Stimulated activated CD8-positive, alpha-beta memory T cell treated with anti-CD3 and anti-CD28 coated beads, Interleukin-7, amount 100 ng/mL, for 48 hours (primary cell): ENCODE data around the gene GSTK1.
A peak's percentile ranks its signal among the peaks of the same experiment; 100 is the strongest.
"Not testable (repeated sequence)": the region's sequence is repeated elsewhere in the genome, so short reads cannot be mapped to it uniquely, and the experiment has no call there.

Experiments used
- DNase-seq, 2 donors: peaks; one replicate each; pipeline ENCODE4 v3.0.0-alpha.2; 2020; ENCODE audit warnings: low read depth in 1 of 2; ENCODE audit errors: extremely low read depth in 1 of 2

The GSTK1 gene

DNA sequence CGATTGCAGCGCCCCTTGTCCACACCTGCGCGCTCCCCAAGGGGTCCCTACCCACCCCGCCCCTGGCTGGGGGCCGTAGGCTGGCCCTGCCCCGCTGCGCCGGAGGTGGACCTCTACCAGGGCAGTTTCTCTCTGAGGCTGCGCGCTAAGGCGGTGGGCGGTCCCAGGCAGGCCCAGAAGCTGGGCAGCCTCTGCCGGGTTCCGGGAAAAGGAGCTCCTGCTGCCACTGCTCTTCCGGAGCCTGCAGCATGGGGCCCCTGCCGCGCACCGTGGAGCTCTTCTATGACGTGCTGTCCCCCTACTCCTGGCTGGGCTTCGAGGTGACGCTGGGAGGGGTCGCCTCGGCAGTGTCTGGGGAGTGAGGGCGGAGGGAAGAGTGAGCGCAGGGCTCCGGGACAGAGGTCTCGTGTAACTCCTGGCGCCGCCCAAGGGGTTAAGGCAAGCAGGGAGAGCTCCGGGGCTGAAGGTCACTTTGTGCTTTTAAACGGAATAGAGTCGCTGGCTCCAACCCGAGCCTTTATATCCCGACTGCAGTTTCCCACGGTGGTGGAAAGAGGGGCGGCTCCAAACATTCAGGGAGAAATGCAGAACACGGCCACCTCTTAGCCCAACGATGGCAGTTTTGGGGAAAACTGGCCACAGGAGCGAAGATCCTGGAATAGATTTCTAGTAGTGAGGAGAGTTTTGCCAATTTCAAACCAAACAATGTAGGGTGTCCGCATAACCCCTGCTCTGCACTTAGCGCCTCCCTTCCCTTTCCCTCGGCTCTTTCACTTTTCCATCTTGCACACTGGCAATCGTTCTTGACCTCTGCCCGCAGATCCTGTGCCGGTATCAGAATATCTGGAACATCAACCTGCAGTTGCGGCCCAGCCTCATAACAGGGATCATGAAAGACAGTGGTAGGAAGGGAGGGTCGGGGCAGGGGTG is at the start of gene GSTK1:
GSTK1 (plus strand) TSS at position 176 of the 930 bp plus-strand sequence; CDS start at position 249, 73 bp downstream.
- peak; percentile 65 to 79 for DNase-seq

GRCh38 chr7:143213478-143213877 is 49.8 kb upstream of the GSTK1 start:
- not testable (repeated sequence) for DNase-seq

DNA sequence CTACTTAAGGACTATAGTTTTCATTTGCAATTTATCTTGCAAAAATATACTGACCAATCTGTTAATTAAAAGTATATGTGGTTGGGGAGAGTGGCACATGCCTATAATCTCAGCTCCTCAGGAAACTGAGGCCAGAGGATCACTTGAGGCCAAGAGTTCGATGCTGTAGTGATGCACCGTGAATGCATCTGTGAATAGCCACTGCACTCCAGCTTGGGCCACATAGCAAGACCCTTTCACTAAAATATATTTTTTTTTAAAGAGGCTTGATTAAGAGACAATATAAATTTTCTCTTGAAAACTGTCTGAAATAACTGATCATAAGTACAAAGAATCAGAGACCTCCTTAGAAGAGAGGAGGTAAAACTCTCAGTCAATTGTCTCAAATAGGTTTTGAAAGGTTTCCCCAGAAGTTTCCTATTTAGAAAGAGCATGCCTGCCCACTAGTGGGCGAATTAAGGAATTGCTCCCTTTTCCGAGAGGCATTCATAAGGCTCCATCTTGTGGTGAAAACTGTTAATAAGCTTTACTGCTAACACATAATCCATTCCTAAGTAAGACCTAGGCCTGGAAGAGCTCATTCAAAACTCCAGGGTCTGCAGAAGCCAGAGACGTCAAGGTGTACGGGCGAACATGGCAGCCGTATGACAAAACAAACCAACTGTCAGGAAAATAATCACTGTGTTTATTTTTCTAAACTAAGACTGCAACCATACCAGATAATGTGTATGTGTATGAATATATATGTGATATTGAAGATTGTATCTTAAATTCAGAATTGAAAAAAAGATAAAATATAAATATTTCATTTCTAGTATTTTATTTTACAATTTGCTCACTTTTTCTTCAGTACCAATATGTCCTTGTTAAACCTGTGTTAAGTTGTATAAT is 48.2 kb upstream of the GSTK1 start:
- DNase-seq, result peak in 1 of 2 donors; percentile 14

DNA sequence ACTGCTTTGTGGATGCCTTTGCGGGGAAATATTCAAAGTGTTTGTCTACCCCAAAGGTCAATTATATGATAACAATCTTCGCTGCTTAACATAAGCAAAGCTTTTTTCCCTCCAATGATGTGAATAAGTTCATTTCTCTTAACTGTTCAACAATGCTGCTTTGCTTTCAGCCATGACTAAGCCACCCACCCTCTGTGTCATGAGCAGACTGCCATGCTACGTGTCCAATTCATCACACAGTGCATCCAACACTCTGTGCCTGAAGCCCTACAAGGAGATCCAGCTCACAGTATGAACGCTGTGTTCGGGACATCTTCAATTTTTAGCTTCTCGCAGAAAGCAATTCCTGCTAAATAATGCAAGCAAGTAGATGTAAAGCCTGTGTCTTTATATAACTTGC is 47.1 kb upstream of the GSTK1 start:
- DNase-seq, result no peak

DNA sequence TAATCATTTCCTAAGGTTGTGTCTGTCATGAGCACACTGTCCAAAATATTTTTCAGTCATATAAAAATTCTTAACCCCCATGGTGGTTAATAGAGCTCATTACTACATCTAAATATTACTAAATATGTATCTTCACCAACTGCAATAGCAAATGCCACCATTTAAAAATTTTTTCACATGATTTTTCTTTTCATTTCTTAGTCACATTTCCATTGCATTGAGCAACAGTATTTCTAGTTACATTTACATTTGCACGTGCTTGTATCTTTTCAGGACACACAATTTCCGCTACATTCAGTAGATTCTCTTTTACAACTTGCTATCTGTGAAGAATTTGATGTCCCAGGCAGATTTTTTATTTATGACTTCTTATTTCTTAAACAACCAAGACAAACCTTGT is 46.6 kb upstream of the GSTK1 start:
- DNase-seq, result no peak

- no peak for DNase-seq
Measured at GRCh38 chr7:143217806-143218205, 45.4 kb upstream of the GSTK1 start.

- DNase-seq, result no peak
Measured at GRCh38 chr7:143221286-143221685, 42.0 kb upstream of the GSTK1 start.

DNA sequence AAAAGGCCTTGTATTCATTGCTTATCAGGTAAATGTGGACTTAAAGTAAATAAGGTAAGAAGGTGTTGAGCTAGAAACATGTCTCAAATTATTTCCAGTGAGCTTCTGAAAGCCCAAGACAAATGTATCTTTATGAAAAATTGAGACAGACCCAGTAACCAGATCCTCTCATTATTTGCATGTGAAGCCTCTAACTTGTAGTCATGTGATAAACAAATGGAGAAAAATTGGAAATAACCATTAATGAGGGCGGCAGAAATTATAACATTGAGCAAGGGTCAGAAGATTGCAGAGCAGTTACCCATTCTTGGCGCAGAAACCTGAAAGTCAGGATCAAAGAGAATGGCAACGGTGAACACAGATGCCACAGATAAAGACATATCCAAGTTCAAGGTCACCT is 41.5 kb upstream of the GSTK1 start, which contains the start of gene TAS2R40:
TAS2R40 (plus strand) TSS at position 301 of the 400 bp plus-strand sequence; CDS start at position 343, 42 bp downstream.
- no peak for DNase-seq

DNA sequence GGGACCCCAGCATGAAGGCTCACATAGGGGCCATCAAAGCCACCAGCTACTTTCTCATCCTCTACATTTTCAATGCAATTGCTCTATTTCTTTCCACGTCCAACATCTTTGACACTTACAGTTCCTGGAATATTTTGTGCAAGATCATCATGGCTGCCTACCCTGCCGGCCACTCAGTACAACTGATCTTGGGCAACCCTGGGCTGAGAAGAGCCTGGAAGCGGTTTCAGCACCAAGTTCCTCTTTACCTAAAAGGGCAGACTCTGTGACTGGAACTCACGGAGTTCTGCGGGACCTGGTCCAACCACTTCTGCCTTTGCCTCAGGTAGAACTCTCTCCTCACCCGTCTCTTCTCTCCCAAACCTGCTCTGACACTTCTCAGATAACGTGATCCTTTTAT is 40.5 kb upstream of the GSTK1 start:
- DNase-seq, result no peak

GRCh38 chr7:143223784-143224183 is 39.5 kb upstream of the GSTK1 start:
- no peak for DNase-seq

GRCh38 chr7:143225047-143225446 is 38.2 kb upstream of the GSTK1 start:
- DNase-seq, result no peak

DNA sequence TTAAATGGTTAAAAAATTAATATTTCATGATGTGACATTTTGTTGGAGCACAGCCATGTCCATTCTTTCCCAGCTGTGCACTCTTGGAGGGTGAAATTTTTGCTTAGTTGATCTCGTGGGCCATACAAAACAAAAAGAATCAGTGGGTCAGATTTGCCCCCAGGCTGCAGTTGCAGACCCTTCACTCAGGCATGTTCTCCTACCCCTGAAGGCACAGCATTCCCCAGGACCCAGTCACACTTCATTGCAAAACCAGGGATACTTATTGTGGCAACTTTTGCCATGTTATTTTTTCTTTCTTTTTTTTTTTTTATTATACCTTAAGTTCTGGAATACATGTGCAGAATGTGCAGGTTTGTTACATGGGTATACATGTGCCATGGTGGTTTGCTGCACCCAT is 35.4 kb upstream of the GSTK1 start:
- no peak for DNase-seq

DNA sequence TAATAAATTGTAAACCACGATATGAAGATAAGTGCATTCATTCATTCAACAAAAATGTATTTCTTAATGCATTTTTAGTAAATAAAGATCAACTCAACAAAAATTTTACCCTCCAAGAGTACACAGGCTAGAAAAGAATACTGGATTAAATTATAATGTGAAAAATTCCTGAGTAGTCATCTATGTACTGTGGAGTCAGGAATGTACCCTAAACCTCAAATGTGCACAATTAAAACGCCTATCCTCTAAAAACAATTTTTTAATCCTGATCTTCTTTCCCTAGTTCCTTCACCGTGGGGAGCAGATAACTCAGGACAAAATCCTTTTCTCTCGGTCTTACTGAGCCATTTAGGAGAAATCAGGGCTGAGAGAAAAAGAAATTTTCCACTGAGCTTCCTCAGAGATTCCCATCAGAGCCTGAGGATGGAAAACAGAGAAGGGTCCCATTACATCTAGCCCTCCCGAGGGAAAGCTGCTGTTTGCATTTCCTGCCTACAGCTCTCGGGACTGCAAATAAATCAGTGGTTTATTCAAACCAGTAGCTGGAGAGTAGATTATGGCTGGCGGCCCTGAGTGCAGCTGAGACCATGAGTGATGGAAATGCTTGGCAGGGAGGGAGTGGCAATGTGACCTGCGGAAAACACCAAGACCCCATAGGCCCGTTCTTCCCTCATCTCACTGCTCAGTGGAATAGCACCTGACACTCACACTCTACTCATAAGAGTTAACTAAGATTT is 34.0 kb upstream of the GSTK1 start:
- no peak for DNase-seq

DNA sequence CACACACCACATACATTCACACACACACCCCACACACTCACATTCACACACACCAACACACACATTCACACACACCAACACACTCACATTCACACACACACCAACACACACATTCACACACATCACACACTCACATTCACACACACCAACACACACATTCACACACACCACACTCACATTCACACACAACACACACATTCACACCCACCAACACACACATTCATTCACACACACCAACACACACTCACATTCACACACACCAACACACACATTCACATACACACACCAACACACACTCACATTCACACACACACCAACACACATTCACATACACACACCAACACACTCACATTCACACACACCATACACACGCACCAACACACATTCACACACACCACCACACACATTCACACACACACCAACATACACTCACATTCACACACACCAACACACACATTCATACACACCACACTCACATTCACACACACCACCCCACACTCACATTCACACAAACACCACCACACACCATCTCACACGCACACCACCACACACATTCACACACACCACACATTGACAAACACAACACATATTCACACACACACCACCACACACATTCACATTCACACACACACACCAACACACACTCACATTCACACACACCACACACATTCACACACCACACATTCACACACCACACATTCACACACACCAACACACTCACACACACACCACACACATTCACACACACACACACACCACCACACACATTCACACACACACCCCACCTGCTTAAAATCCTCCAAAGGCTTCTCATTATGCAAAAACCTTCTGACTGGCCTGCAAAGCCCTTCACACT is 32.4 kb upstream of the GSTK1 start:
- no peak for DNase-seq

- DNase-seq, result no peak
Measured at GRCh38 chr7:143233816-143234532, 29.3 kb upstream of the GSTK1 start.

- no peak for DNase-seq
Measured at GRCh38 chr7:143234533-143234875, 28.7 kb upstream of the GSTK1 start.

GRCh38 chr7:143235561-143235960 is 27.7 kb upstream of the GSTK1 start:
- DNase-seq, result no peak

DNA sequence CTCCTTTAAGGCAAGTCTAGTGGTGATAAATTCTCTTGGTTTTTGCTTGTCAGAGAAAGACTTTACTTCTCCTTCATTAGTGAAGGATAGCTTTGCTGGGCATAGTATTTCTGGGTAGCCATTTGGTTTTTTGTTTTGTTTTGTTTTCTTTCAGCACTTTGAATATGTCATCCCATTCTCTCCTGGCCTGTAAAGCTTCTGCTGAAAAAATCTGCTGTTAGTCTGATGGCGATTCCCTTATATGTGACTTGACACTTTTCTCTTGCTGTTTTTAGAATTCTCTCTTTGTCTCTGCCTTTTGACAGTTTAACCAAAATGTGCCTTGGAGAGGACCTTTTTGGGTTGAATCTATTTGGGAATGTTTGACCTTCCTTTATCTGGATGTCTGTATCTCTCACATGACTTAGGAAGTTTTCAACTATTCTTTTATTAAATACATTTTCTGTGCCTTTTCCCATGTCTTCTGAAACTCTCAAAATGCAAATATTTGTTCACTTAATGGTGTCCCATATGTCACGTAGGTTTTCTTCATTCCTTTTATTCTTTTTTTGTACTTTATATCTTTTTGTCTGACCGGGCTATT is 26.7 kb upstream of the GSTK1 start:
- DNase-seq, result no peak

DNA sequence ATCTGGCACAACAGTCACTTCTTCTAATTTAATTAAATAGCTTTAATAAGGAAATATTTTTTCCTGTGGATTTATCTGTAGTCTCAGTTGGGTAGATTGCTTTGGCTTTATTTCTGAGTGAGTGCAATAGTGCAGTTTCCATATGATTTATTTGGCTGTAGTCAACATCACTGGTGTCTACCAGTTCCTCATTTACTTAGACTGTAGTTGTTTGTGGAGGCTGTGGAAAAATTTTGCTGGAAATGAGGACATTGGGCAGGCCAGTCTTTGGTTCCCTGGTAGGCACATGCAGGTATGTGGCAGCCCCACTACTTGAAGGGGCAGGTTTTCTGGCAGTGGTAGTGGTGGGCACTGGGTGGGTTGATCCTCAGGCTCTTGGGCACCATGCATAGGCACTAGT is 25.9 kb upstream of the GSTK1 start:
- no peak for DNase-seq
